ENCODE measurements around the gene ENPP5. TPM values are rescaled to one million over a fixed set of nuclear protein-coding genes. Genes with fewer than 3 reads are reported as not detected.

The ENPP5 gene
- total and polyA plus RNA-seq, 10 of the 15 experiments (the other 5 are each of a cell fraction or from before 2014, with no cell fraction given), result 0.05 to 0.07 TPM; not detected in 8

- no peak for TF ChIP-seq ZBTB4 (CRISPR knock-in tag; IDR thresholded peaks at IDR 0.05)
- no peak for TF ChIP-seq ASH2L (IDR thresholded peaks at IDR 0.05; ENCODE audit: borderline replicate concordance, low read depth)
- TF ChIP-seq CREB1 (IDR thresholded peaks at IDR 0.05; ENCODE audit: low read depth), result no peak
- no peak for TF ChIP-seq NRF1 (conservative IDR thresholded peaks at IDR 0.05; ENCODE audit: low read depth, low read length)
Observed at GRCh38 chr6:46160102-46160501, 10.7 kb downstream of the ENPP5 start (continued).

GRCh38 chr6:46159229-46159628, 11.6 kb downstream of the ENPP5 start:
- Histone ChIP-seq H3K27me3 (replicated peaks in 1 of 2; ENCODE audit: control insufficient read depth in 2 of 2, insufficient read depth in 2 of 2, low read length in 1 of 2) (no peaks in the 10 kb centered on the region), H3K4me2 (ENCODE audit: control insufficient read depth, insufficient read depth) (no peak overlapping the region), H3K9ac (ENCODE audit: control insufficient read depth, insufficient read depth, low read length) (no peak overlapping the region), H3K27ac (ENCODE audit: control insufficient read depth, insufficient read depth) (no peak overlapping the region), H3K9me3 (replicated peaks; ENCODE audit: control insufficient read depth, insufficient read depth, low read length) (no peaks in the 10 kb centered on the region; the same call in 2 of the 3 replicates), H3K4me1 (ENCODE audit: control insufficient read depth, insufficient read depth, low read length) (no peaks in the 10 kb centered on the region), H3K36me3 (ENCODE audit: control insufficient read depth in 2 of 2, insufficient read depth in 2 of 2, low read length in 1 of 2) (no peaks in the 10 kb centered on the region), H2AFZ (ENCODE audit: control insufficient read depth, low read depth, low read length) (no peak overlapping the region), H3K79me2 (ENCODE audit: control insufficient read depth, insufficient read depth, low read length) (no peaks in the 10 kb centered on the region), H3K4me3 (no peak overlapping the region), H4K20me1 (ENCODE audit: control insufficient read depth, insufficient read depth) (no peaks in the 10 kb centered on the region)
- in situ Hi-C loops (cut with MboI), result no loop called here
- intact Hi-C loops (cut with micrococcal nuclease; ENCODE audit: unreplicated experiment), result no loop called here
- CTCF ChIA-PET, result no interaction called here
- ATAC-seq (no peak), FAIRE-seq (no peak), DNase-seq (ENCODE audit: low read depth, low spot score) (no peak)
- SMC1A ChIA-PET (ENCODE audit: uncharacterized antibody, unreplicated experiment), result interaction anchor here (0.7 kb wide), 1 partner anchor 33 kb away, joined by 4 read pairs; no protein-coding TSS in a partner anchor
- POLR2A ChIA-PET, result no interaction called here
- no TSS peak for BruUV-seq (replicated peaks)
- RAD21 ChIA-PET (ENCODE audit: unreplicated experiment), result no interaction called here
- TF ChIP-seq ZZZ3 (IDR thresholded peaks at IDR 0.05; ENCODE audit: control insufficient read depth, insufficient read length, low read depth) (no peak), YBX1 (IDR thresholded peaks at IDR 0.05) (no peak), USF2 (IDR thresholded peaks at IDR 0.05; ENCODE audit: borderline replicate concordance, low read depth, low read length) (no peak), NFYA (IDR thresholded peaks at IDR 0.05; ENCODE audit: borderline replicate concordance, low read depth, low read length) (no peak), IKZF2 (IDR thresholded peaks at IDR 0.05) (no peak), ELK1 (IDR thresholded peaks at IDR 0.05; ENCODE audit: low read depth, low read length) (no peak), HSF1 (IDR thresholded peaks at IDR 0.05; ENCODE audit: low read depth, low read length) (no peak), PAX5 (IDR thresholded peaks at IDR 0.05; ENCODE audit: borderline replicate concordance, low read depth, low read length) (no peak), TBL1XR1 (IDR thresholded peaks at IDR 0.05; ENCODE audit: low read depth, low read length) (no peak), SUZ12 (IDR thresholded peaks at IDR 0.05; ENCODE audit: unreplicated experiment) (no peak), EP300 (IDR thresholded peaks at IDR 0.05; ENCODE audit: borderline replicate concordance in 1 of 2, control insufficient read depth in 1 of 2, low read depth in 2 of 2, low read length in 2 of 2) (no peak)
